Measurements from ENCODE around the gene LPCAT2. TPM values are rescaled to one million over a fixed set of nuclear protein-coding genes. Genes with fewer than 3 reads are reported as not detected.

The LPCAT2 gene
- total RNA-seq, 4 donors from 2014 or later, result 12.1 to 19.7 (median 18.1) TPM

GRCh38 chr16:55621771-55622170, 112.9 kb downstream of the LPCAT2 start:
- Histone ChIP-seq H3K27me3 (no peaks in the 10 kb centered on the region), H3K4me1 (no peaks in the 10 kb centered on the region), H3K9me3 (no peaks in the 10 kb centered on the region), H3K27ac (no peak overlapping the region), H3K36me3 (no peaks in the 10 kb centered on the region), H3K4me3 (no peak overlapping the region)
- no peak for TF ChIP-seq EP300 (IDR thresholded peaks at IDR 0.05)
- TF ChIP-seq POLR2AphosphoS5 (IDR thresholded peaks at IDR 0.05), result no peak
- no peak for TF ChIP-seq POLR2A (IDR thresholded peaks at IDR 0.05)
- TF ChIP-seq CTCF (IDR thresholded peaks at IDR 0.05), result no peak
- DNase-seq (ENCODE audit: low spot score in 2 of 2), result no peak

GRCh38 chr16:55622272-55622671, 113.4 kb downstream of the LPCAT2 start:
- 87% methylated on average over 3 of the region's 3 CpGs for WGBS
- DNase-seq (ENCODE audit: low spot score in 2 of 2), result no peak
- TF ChIP-seq POLR2A (IDR thresholded peaks at IDR 0.05) (no peak), POLR2AphosphoS5 (IDR thresholded peaks at IDR 0.05) (no peak), EP300 (IDR thresholded peaks at IDR 0.05) (no peak), CTCF (IDR thresholded peaks at IDR 0.05) (no peak)
- H3K4me3 ChIP-seq, result no peak overlapping the region
- H3K4me1 ChIP-seq, result no peaks in the 10 kb centered on the region
- H3K27ac ChIP-seq, result no peak overlapping the region
- no peaks in the 10 kb centered on the region for H3K9me3 ChIP-seq
- H3K36me3 ChIP-seq, result no peaks in the 10 kb centered on the region
- H3K27me3 ChIP-seq, result no peaks in the 10 kb centered on the region

GRCh38 chr16:55622930-55623561, 114.2 kb downstream of the LPCAT2 start:
- Histone ChIP-seq H3K27me3 (no peaks in the 10 kb centered on the region), H3K27ac (no peak overlapping the region), H3K4me1 (no peaks in the 10 kb centered on the region), H3K9me3 (no peaks in the 10 kb centered on the region), H3K36me3 (no peaks in the 10 kb centered on the region), H3K4me3 (no peak overlapping the region)
- peak in 1 of 2 donors; percentile 26 for TF ChIP-seq CTCF (IDR thresholded peaks at IDR 0.05)
- no peak for TF ChIP-seq POLR2AphosphoS5 (IDR thresholded peaks at IDR 0.05)
- DNase-seq (ENCODE audit: low spot score in 2 of 2), result no peak
- WGBS, result 49% methylated on average over 8 of the region's 8 CpGs

GRCh38 chr16:55623640-55624039, 114.8 kb downstream of the LPCAT2 start:
- H3K27me3 ChIP-seq, result no peaks in the 10 kb centered on the region
- no peaks in the 10 kb centered on the region for H3K36me3 ChIP-seq
- H3K9me3 ChIP-seq, result no peaks in the 10 kb centered on the region
- no peak overlapping the region for H3K4me3 ChIP-seq
- no peaks in the 10 kb centered on the region for H3K4me1 ChIP-seq
- 96% methylated on average over 2 of the region's 2 CpGs for WGBS
- TF ChIP-seq CTCF (IDR thresholded peaks at IDR 0.05) (no peak), POLR2A (IDR thresholded peaks at IDR 0.05) (no peak), POLR2AphosphoS5 (IDR thresholded peaks at IDR 0.05) (no peak), EP300 (IDR thresholded peaks at IDR 0.05) (no peak)
- H3K27ac ChIP-seq, result no peak overlapping the region
- DNase-seq (ENCODE audit: low spot score in 2 of 2), result no peak

GRCh38 chr16:55624696-55625095, 115.8 kb downstream of the LPCAT2 start:
- WGBS, result 95% methylated on average over 5 of the region's 5 CpGs
- no peak for DNase-seq (ENCODE audit: low spot score in 2 of 2)
- no peaks in the 10 kb centered on the region for H3K9me3 ChIP-seq
- H3K27ac ChIP-seq, result no peak overlapping the region
- no peaks in the 10 kb centered on the region for H3K27me3 ChIP-seq
- no peak for TF ChIP-seq CTCF (IDR thresholded peaks at IDR 0.05)
- no peak for TF ChIP-seq POLR2A (IDR thresholded peaks at IDR 0.05)
- no peak for TF ChIP-seq POLR2AphosphoS5 (IDR thresholded peaks at IDR 0.05)
- TF ChIP-seq EP300 (IDR thresholded peaks at IDR 0.05), result no peak
- no peaks in the 10 kb centered on the region for H3K4me1 ChIP-seq
- H3K4me3 ChIP-seq, result no peak overlapping the region
- no peaks in the 10 kb centered on the region for H3K36me3 ChIP-seq
